GM19035 (cell line): Measurements from ENCODE around the gene MANBA.
"Not testable (repeated sequence)": the region's sequence is repeated elsewhere in the genome, so short reads cannot be mapped to it uniquely, and the experiment has no call there.

Source experiments
- ATAC-seq: cut with Tn5 transposase; IDR thresholded peaks from one replicate; pipeline ENCODE4 v1.9.1; 2021; ENCODE audit not compliant: unreplicated experiment

Gene MANBA

GRCh38 chr4:102625232-102625930 lies 135.4 kb downstream of the MANBA start:
- peak; percentile 96 for ATAC-seq

DNA sequence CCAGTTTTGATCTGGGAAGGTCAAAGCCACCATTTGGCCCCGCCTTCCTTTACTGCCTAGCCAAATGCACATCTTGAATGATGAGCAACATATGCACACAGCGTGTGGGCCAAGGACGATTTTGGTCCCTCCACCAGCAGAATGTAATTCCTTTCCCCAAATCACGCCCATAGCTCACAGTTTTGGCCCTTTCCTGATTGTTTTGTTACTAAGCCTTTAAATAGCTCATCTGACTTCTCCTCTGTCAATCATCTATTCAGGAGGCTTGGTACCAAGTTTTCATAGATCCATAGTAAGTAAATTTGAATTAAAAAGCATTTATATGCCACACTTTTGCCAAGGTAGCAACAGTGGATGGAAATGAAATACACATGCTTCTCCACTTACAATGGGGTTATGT lies 136.3 kb downstream of the MANBA start:
- ATAC-seq = no peak

DNA sequence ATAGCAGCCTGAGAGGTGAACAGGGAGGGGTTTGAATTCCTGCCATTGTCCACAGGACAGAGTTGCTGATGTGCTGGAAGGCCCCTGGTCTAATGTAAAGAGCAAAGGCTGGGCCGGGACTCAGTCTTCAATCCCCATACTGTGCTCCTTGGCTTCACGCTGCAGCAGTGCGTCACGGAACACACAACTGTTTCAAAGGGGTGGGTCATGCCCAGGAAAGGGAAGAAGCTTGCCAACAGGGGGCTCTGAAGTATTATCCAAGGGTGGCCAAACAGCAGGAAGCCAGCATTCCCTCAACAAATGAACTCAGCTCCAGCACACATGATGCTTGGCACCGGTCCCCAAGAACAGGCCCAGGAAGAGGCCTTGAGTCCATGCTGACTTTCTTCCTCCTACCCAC lies 137.1 kb downstream of the MANBA start:
- no peak for ATAC-seq

GRCh38 chr4:102620697-102621497 lies 139.9 kb downstream of the MANBA start:
- ATAC-seq = peak; percentile 48

GRCh38 chr4:102619776-102620631 lies 140.8 kb downstream of the MANBA start:
- not testable (repeated sequence) for ATAC-seq

DNA sequence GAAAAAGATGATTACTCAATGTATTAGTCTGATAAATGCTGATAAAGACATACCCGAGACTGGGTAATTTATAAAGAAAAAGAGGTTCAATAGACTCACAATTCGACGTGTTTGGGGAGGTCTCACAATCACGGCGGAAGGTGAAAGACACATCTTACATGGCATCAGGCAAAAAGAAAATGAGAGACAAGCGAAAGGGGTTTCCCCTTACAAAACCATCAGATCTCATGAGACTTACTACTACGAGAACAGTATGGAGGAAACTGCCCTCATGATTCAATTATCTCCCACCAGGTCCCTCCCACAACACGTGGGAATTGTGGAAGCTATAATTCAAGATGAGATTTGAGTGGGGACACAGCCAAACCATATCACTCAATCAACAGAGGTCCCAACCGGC lies 141.7 kb downstream of the MANBA start:
- ATAC-seq = not testable (repeated sequence)

- ATAC-seq = no peak
These were observed 144.1 kb downstream of the MANBA start for GRCh38 chr4:102616636-102617035.

- no peak for ATAC-seq
These were observed 146.0 kb downstream of the MANBA start for GRCh38 chr4:102614801-102615200.

DNA sequence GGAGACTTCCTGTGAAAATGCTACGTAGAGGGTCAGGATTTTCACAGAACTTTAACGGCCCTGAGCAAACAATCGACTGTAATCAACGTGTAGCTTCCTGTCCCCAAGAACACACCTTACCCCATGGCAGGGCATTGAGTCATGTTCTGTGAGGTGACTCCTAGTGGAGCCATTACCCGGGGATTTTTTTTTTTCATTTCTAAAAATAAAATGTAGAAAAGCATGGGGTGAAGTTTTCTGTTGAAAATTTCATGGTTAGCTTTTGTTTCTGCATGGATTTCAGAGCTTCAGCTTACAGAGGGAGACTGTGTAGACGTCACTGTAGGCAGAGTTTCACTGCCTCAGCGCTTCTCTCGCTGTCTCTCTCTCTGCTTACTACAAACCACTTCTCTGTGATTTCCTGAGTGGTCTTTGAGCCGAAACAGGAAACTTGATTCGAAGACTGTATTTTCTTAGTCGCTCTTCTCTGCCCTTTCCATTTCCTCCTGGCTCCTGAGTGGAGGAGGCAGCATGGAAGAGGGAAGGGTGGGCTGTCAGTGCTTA lies 147.9 kb downstream of the MANBA start:
- no peak for ATAC-seq

DNA sequence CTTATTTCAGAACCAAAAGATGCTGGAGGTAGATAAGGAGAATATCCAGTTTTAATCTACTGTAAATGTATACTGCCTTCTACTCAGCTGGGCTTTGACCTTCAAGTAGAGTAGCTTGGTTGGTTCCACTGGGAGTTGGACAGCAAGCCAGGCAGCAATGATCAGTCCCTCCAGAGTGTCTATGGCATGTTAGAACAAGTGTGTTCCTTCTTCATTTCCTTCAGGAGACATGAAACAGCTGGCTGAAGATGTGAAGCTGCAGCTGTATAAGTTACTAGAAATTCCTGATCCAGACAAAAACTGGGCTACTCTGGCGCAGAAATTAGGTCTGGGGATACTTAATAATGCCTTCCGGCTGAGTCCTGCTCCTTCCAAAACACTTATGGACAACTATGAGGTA lies 148.6 kb downstream of the MANBA start:
- no peak for ATAC-seq

DNA sequence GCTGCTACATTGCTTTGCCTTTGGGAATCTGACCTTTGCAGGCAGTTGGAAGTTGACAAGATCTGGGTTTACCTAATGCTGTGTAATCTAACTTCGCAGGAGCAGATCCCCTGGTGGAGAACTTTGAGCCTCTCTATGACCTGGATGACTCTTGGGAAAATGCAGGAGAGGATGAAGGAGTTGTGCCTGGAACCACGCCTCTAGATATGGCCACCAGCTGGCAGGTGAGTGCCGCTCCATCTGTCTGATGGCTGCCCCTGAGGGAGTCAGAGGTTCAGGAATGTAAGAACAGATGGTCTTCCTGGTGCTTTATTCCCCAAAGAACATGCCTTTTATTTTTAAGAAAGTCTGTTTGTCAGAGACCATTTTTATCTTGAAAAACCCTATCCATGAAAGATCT lies 150.3 kb downstream of the MANBA start:
- no peak for ATAC-seq

- no peak for ATAC-seq
These were observed 150.8 kb downstream of the MANBA start for GRCh38 chr4:102610007-102610406.

DNA sequence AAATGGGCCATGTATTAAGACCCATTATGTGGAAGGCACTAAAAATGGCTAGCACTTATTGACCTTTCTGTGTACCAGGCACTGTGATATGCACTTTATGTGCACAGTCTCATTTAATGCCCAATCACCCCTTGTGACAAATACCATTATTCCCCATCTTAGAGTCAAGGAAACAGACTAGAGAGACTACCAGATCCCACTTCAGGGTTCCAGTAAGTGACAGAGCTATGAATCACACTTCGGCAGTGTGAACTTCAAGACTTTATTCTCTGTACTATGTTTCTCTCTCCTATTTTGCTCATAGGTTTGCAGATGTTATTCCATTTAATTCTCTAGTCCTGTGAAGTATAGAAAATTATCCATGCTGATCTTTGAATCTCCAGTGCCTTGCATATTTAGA lies 152.6 kb downstream of the MANBA start:
- ATAC-seq = no peak

GRCh38 chr4:102606846-102607450 lies 153.8 kb downstream of the MANBA start:
- ATAC-seq = no peak

GRCh38 chr4:102606261-102606660 lies 154.5 kb downstream of the MANBA start:
- ATAC-seq = no peak

- ATAC-seq = no peak
These were observed 156.4 kb downstream of the MANBA start for GRCh38 chr4:102604222-102604940.

- no peak for ATAC-seq
These were observed 159.1 kb downstream of the MANBA start for GRCh38 chr4:102601586-102602227.

DNA sequence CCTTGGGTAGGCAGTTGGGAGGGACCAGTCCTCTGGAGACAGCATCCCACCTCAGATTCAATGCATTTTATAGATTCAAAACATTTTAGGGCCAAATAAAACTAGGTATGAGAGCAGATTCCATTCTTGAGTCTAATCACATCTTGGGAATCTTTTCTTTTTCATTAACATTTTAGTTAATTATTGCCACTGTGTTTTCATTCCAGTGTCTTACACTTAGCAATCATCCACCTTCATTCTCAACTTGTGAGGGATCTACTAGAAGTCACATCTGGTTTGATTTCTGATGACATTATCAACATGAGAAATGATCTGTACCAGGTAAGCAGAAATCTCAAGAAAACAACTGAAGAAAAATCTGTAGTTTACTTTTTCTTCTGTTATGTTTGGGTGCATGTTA lies 160.1 kb downstream of the MANBA start:
- no peak for ATAC-seq

GRCh38 chr4:102599886-102600285 lies 160.9 kb downstream of the MANBA start:
- ATAC-seq = no peak

DNA sequence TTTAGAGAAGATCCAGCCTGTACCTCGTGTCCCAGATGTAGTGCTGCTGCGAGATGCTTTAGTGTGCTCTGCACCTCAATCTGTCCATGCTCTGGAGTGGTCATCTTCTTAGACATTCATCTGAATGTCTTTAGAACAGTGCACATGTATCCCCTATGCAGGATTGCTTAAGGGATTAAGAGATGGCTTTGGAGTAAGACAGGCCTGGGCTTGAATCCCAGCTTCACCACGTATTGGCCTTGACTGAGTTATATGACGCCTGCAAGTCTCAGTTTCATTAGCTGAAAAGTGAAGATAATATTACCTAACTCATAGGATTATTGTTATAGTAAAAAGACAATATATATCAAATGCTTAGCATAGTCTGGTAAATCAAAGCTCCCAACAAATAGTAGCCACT lies 161.3 kb downstream of the MANBA start:
- ATAC-seq = peak; percentile 32
